Activated CD4-positive, CD25-positive, alpha-beta regulatory T cell treated with anti-CD3 and anti-CD28 coated beads, Interleukin-2, amount 50 U/mL, for 72 hours (primary cell): ENCODE data around the gene CACNB1.
"Not testable (repeated sequence)": the region's sequence is repeated elsewhere in the genome, so short reads cannot be mapped to it uniquely, and the experiment has no call there.

Source experiments
- DNase-seq: peaks from one replicate; pipeline ENCODE4 v3.0.0; 2021

Gene CACNB1

GRCh38 chr17:39150104-39150634 is 47.3 kb downstream of the CACNB1 start:
- no peak for DNase-seq

GRCh38 chr17:39147221-39148185 is 50.0 kb downstream of the CACNB1 start:
- no peak for DNase-seq

- DNase-seq = no peak
Observed at GRCh38 chr17:39146273-39146672, 51.2 kb downstream of the CACNB1 start.

GRCh38 chr17:39145143-39145542 is 52.3 kb downstream of the CACNB1 start:
- DNase-seq = no peak

GRCh38 chr17:39144416-39144840 is 53.0 kb downstream of the CACNB1 start:
- DNase-seq = no peak

- no peak for DNase-seq
Observed at GRCh38 chr17:39143552-39144093, 53.8 kb downstream of the CACNB1 start.

- DNase-seq = no peak
Observed at GRCh38 chr17:39141915-39142664, 55.4 kb downstream of the CACNB1 start.

- DNase-seq = no peak
Observed at GRCh38 chr17:39141294-39141693, 56.2 kb downstream of the CACNB1 start.

- no peak for DNase-seq
Observed at GRCh38 chr17:39139561-39139960, 57.9 kb downstream of the CACNB1 start.

GRCh38 chr17:39139161-39139511 is 58.3 kb downstream of the CACNB1 start:
- no peak for DNase-seq

GRCh38 chr17:39138431-39139160 is 58.9 kb downstream of the CACNB1 start:
- no peak for DNase-seq

- no peak for DNase-seq
Observed at GRCh38 chr17:39134878-39135277, 62.6 kb downstream of the CACNB1 start.

GRCh38 chr17:39132192-39132610 is 65.3 kb downstream of the CACNB1 start:
- DNase-seq = no peak

- DNase-seq = no peak
Observed at GRCh38 chr17:39131616-39132015, 65.9 kb downstream of the CACNB1 start.

GRCh38 chr17:39130205-39130604 is 67.3 kb downstream of the CACNB1 start:
- DNase-seq = no peak

GRCh38 chr17:39129544-39129943 is 67.9 kb downstream of the CACNB1 start:
- DNase-seq = not testable (repeated sequence)

GRCh38 chr17:39126436-39126835 is 71.0 kb downstream of the CACNB1 start:
- no peak for DNase-seq

GRCh38 chr17:39125143-39125875 is 72.2 kb downstream of the CACNB1 start:
- no peak for DNase-seq

- DNase-seq = no peak
Observed at GRCh38 chr17:39123627-39124026, 73.8 kb downstream of the CACNB1 start.
